Erythroblast (primary cell): Measurements from ENCODE around the gene MICAL3.

Experiments
- GATA1 ChIP-seq: IDR thresholded peaks from 2 replicates; pipeline ENCODE4 v1.6.1; 2011; ENCODE audit warnings: low read depth, mild to moderate bottlenecking, control low read depth, low read length, moderate library complexity
- POLR2A ChIP-seq: IDR thresholded peaks from 2 replicates; pipeline ENCODE4 v1.6.1; 2011; ENCODE audit warnings: mild to moderate bottlenecking, low read length

DNA sequence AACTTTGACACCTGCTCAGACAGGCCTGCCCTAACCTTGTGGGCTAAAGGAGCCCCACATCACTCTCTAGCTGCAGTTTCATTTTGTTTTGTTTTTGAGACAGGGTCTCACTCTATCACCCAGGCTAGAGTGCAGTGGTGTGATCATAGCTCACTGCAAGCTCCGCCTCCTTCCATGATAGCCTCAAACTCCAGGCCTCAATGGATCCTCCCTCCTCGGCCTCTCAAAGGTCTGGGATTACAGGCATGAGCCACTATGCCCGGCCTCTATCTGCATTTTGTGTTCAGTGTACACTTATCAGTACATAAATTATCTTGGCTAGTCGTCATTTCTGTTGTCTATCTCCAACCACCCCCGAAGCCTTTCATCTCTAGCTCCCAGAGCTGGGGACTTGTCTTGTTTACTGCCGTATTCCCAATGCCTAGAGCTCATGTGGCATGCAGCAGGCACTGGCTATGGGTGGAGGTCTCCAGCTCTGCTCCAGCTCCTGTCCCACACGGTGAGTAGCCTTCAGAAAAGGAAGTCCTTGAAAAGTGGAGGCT lies 31.3 kb upstream of the MICAL3 start:
- no peak for TF ChIP-seq POLR2A
- TF ChIP-seq GATA1, result no peak
